IMR-90 (cell line): ENCODE measurements around the gene CARD10. TPM values are rescaled to one million over a fixed set of nuclear protein-coding genes. Genes with fewer than 3 reads are reported as not detected.
A peak's percentile ranks its signal among the peaks of the same experiment; 100 is the strongest.
"Not testable (repeated sequence)": the region's sequence is repeated elsewhere in the genome, so short reads cannot be mapped to it uniquely, and the experiment has no call there.

ENCODE experiments used
- ATAC-seq: fragments of 200-7000 bp; cut with Tn5 transposase; 2 replicates; pipeline ENCODE4 v1.9.1; 2020; ENCODE audit warnings: low read depth, mild to moderate bottlenecking, moderate library complexity
- BruUV-seq: library from RNA; stranded (reverse); fragments of 400-500 nt; replicated peaks from 2 replicates; lab custom pipeline; 2021; lab: Mats Ljungman, UMichigan
- CTCF ChIA-PET: fragments of 300-600 bp; formaldehyde crosslinking; extraction: SDS; loops from one replicate; lab custom pipeline; 2021; ENCODE audit warnings: antibody characterized with exemption; lab: Yijun Ruan, JAX
- POLR2A ChIA-PET: fragments of 300-600 bp; sonication (Branson Sonifier 250); formaldehyde crosslinking; loops from one replicate; lab custom pipeline; 2022; ENCODE audit warnings: antibody characterized with exemption; ENCODE audit not compliant: unreplicated experiment; lab: Charles Lee
- DNase-seq: peaks from one replicate; pipeline ENCODE4 v3.0.0; 2013
- H2AFZ ChIP-seq: replicated peaks from 2 replicates; pipeline ENCODE3; 2013; ENCODE audit warnings: low read length, mild to moderate bottlenecking; ENCODE audit not compliant: poor library complexity
- H2AK5ac ChIP-seq: 2 replicates; pipeline ENCODE4 v1.6.1; 2013; ENCODE audit warnings: low read depth, low read length, inconsistent platforms
- H2AK9ac ChIP-seq: replicated peaks from 2 replicates; pipeline ENCODE3; 2013; ENCODE audit warnings: mild to moderate bottlenecking, low read depth, low read length, moderate library complexity; ENCODE audit not compliant: poor library complexity
- H2BK120ac ChIP-seq: 2 replicates; pipeline ENCODE4 v1.6.1; 2013; ENCODE audit warnings: low read depth, low read length, inconsistent platforms
- H2BK15ac ChIP-seq: 3 replicates; pipeline ENCODE4 v1.6.1; 2013; ENCODE audit warnings: low read depth, low read length, inconsistent platforms
- H2BK20ac ChIP-seq: 2 replicates; pipeline ENCODE4 v1.6.1; 2013; ENCODE audit warnings: low read depth, mild to moderate bottlenecking, inconsistent platforms, low read length, moderate library complexity
- H2BK5ac ChIP-seq: 2 replicates; pipeline ENCODE4 v1.6.1; 2013; ENCODE audit warnings: mild to moderate bottlenecking, low read depth, low read length, inconsistent platforms; ENCODE audit not compliant: poor library complexity, severe bottlenecking
- H3K14ac ChIP-seq: replicated peaks from 2 replicates; pipeline ENCODE4 v1.6.1; 2013; ENCODE audit warnings: low read depth, low read length, inconsistent platforms
- H3K18ac ChIP-seq: 2 replicates; pipeline ENCODE4 v1.6.1; 2013; ENCODE audit warnings: low read depth, low read length, control low read depth
- H3K23ac ChIP-seq: 2 replicates; pipeline ENCODE4 v1.6.1; 2013; ENCODE audit warnings: low read depth, low read length, inconsistent platforms
- H3K27ac ChIP-seq: 2 replicates; pipeline ENCODE4 v1.5.1; 2013; ENCODE audit warnings: mild to moderate bottlenecking, control low read depth, low read length; ENCODE audit not compliant: insufficient read depth
- H3K27me3 ChIP-seq: 2 replicates; pipeline ENCODE4 v1.6.1; 2013; ENCODE audit warnings: low read length; ENCODE audit not compliant: control insufficient read depth, insufficient read depth
- H3K36me3 ChIP-seq: 2 replicates; pipeline ENCODE4 v1.6.1; 2013; ENCODE audit warnings: low read length, mixed read lengths; ENCODE audit not compliant: control insufficient read depth, insufficient read depth
- H3K4ac ChIP-seq: 2 replicates; pipeline ENCODE4 v1.6.1; 2013; ENCODE audit warnings: low read depth, low read length, inconsistent platforms
- H3K4me1 ChIP-seq: 2 replicates; pipeline ENCODE4 v1.6.1; 2013; ENCODE audit warnings: low read length, mixed read lengths; ENCODE audit not compliant: control insufficient read depth, insufficient read depth
- H3K4me2 ChIP-seq: 2 replicates; pipeline ENCODE4 v1.6.1; 2013; ENCODE audit warnings: low read depth, mild to moderate bottlenecking, control low read depth, low read length, moderate library complexity
- H3K4me3 ChIP-seq: 2 replicates; pipeline ENCODE4 v1.5.1; 2013; ENCODE audit warnings: low read depth, mild to moderate bottlenecking, control low read depth, low read length, moderate library complexity; ENCODE audit not compliant: insufficient read depth
- H3K56ac ChIP-seq: 2 replicates; pipeline ENCODE4 v1.6.1; 2013; ENCODE audit warnings: low read length, inconsistent platforms; ENCODE audit not compliant: insufficient read depth; ENCODE audit errors: extremely low read depth
- H3K79me1 ChIP-seq, 2 experiments: 2 replicates each; pipeline ENCODE4 v1.6.1; 2013; ENCODE audit warnings: low read length in 2 of 2, inconsistent platforms in 1 of 2, low read depth in 1 of 2
- H3K9ac ChIP-seq: 2 replicates; pipeline ENCODE4 v1.6.1; 2013; ENCODE audit warnings: low read depth, low read length, control low read depth
- H3K9me1 ChIP-seq: 2 replicates; pipeline ENCODE4 v1.6.1; 2013; ENCODE audit warnings: low read length, inconsistent platforms; ENCODE audit not compliant: insufficient read depth
- H3K9me3 ChIP-seq: 2 replicates; pipeline ENCODE4 v1.6.1; 2013; ENCODE audit warnings: low read length; ENCODE audit not compliant: control insufficient read depth, insufficient read depth
- H4K20me1 ChIP-seq: 2 replicates; pipeline ENCODE4 v1.6.1; 2013; ENCODE audit warnings: low read length, inconsistent platforms; ENCODE audit not compliant: insufficient read depth
- H4K5ac ChIP-seq: 2 replicates; pipeline ENCODE4 v1.6.1; 2013; ENCODE audit warnings: mild to moderate bottlenecking, low read depth, low read length, control low read depth
- H4K8ac ChIP-seq, 2 experiments: 2 replicates each; pipeline ENCODE4 v1.6.1; 2013; ENCODE audit warnings: low read depth in 2 of 2, low read length in 2 of 2, control low read depth in 1 of 2, inconsistent platforms in 1 of 2
- H4K91ac ChIP-seq: 2 replicates; pipeline ENCODE4 v1.6.1; 2013; ENCODE audit warnings: low read depth, low read length, inconsistent platforms; ENCODE audit not compliant: insufficient read depth
- WGBS, 2 experiments: methylation state at CpG; one replicate each; pipeline versions ENCODE4 v1.1.5 to v1.1.7; 2013; ENCODE audit warnings: missing lambda C conversion rate in 2 of 2; ENCODE audit not compliant: insufficient read length in 1 of 2; ENCODE audit errors: extremely low coverage in 2 of 2; 5-methylcytosine and 5-hydroxymethylcytosine counted together
- dilution Hi-C: fragments of 300-500 bp; cut with HindIII; formaldehyde crosslinking; loops from one replicate; pipeline ENCODE4 v1.14.3; 2018; ENCODE audit warnings: low sequenced_read_pairs; ENCODE audit not compliant: unreplicated experiment
- in situ Hi-C: fragments of 300-500 bp; cut with MboI; formaldehyde crosslinking; loops from 3 replicates; pipeline ENCODE4 v1.14.3; 2019; ENCODE audit warnings: low sequenced_read_pairs, inconsistent platforms, mixed read lengths
- intact Hi-C: fragments of 100-400 bp; cut with micrococcal nuclease; formaldehyde crosslinking; loops from 2 replicates; pipeline ENCODE4 v1.10.0; 2022
- polyA plus RNA-seq, 3 experiments: library from polyadenylated mRNA; depleted of rRNA; stranded (reverse); fragments of >200 nt; gene quantifications; 2 replicates each; pipeline ENCODE4 v1.2.3, GENCODE V29; 2012; ENCODE audit warnings: low replicate concordance in 1 of 3
- total RNA-seq: library from RNA; depleted of rRNA; stranded (reverse); fragments of >200 nt; gene quantifications from 2 replicates; pipeline ENCODE4 v1.2.3, GENCODE V29; 2012

The CARD10 gene
- total and polyA plus RNA-seq, 2 of the 4 experiments (the other 2 are of a cell fraction): 6.1 to 18.4 TPM

DNA sequence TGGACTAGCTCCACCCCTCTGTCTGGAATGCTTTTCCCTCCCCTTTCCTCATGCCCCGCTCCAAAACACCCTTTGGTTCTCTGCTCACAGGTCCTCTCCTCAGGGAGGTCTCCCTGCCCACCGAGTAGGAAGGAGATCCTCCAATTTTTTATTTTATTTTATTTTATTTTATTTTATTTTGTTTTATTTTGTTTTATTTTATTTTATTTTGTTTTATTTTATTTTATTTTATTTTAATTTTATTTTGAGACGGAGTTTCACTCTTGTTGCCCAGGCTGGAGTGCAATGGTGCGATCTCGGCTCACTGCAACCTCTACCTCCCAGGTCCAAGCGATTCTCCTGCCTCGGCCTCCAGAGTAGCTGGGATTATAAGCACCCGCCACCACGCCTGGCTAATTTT, 8.7 kb upstream of the CARD10 start:
- H3K36me3 ChIP-seq, H3K23ac ChIP-seq, H3K79me1 ChIP-seq, H4K8ac ChIP-seq, H3K9me3 ChIP-seq, H3K9ac ChIP-seq, DNase-seq, H3K4ac ChIP-seq, H4K20me1 ChIP-seq, H2BK120ac ChIP-seq, BruUV-seq, in situ Hi-C loops, intact Hi-C loops, H4K91ac ChIP-seq, dilution Hi-C loops, H3K27ac ChIP-seq, H2BK5ac ChIP-seq, H3K27me3 ChIP-seq, H2BK20ac ChIP-seq, ATAC-seq, H3K4me2 ChIP-seq, H4K5ac ChIP-seq, H3K56ac ChIP-seq, H3K18ac ChIP-seq, H3K14ac ChIP-seq, POLR2A ChIA-PET, H2AFZ ChIP-seq, H3K4me3 ChIP-seq, H2BK15ac ChIP-seq, H2AK9ac ChIP-seq: not testable (repeated sequence)
- Histone ChIP-seq H2AK5ac (peak overlapping the region; percentile 67; the same call in 1 of the 2 replicates), H3K9me1 (peaks cover 19% of the 10 kb centered on the region), H3K4me1 (peaks cover 13% of the 10 kb centered on the region)
- no CpG with 5 or more reads among the region's 9 CpGs for WGBS, 2 experiments
- CTCF ChIA-PET: interaction anchor here (1.1 to 1.9 kb wide), 2 partner anchors 11 to 65 kb away, joined by 4 to 9 read pairs; no protein-coding TSS in a partner anchor

DNA sequence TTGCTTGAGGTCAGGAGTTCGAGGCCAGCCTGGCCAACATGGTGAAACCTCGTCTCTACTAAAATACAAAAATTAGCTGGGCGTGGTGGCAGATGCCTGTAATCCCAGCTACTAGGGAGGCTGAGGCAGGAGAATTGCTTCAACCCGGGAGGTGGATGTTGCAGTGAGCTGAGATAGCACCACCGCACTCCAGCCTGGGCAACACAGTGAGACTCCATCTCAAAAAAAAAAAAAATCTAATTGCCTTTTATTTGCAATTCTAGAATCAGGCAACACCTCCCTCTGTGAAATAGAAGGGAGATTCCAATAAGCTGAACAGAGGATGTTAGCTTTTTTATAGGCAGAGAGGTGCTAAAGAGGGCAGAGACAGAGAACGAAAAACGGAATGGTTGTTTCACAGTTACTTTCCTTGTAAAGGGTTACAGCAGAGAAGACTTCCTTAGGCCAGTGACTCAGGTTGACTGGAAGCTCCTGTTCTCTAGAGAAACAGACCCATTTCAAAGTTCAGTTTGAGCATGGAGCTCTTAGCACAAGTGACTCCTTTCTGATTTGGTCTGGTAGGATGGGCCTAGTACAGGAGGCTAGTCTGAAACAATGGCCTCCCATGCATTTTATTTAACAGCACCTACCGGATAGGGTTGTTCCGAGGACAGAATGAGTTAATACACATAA, 8.0 kb upstream of the CARD10 start:
- H3K56ac ChIP-seq, in situ Hi-C loops, H3K4me3 ChIP-seq, dilution Hi-C loops, H3K23ac ChIP-seq, intact Hi-C loops, ATAC-seq, BruUV-seq, H2AK9ac ChIP-seq, H3K36me3 ChIP-seq, H3K4me2 ChIP-seq, H4K8ac ChIP-seq, H3K27ac ChIP-seq, H4K5ac ChIP-seq, H3K9me3 ChIP-seq, H3K9ac ChIP-seq, H3K18ac ChIP-seq, H4K20me1 ChIP-seq, H3K27me3 ChIP-seq, H3K79me1 ChIP-seq, H4K91ac ChIP-seq, H2BK5ac ChIP-seq: not testable (repeated sequence)
- peak; percentile 31 for DNase-seq
- peak overlapping the region; percentile 67; the same call in 1 of the 2 replicates for H2AK5ac ChIP-seq
- ChIA-PET POLR2A (interaction anchor here (0.6 kb wide), 1 partner anchor 205 kb away, joined by 7 read pairs; no protein-coding TSS in a partner anchor), CTCF (interaction anchor here (1.1 to 1.9 kb wide), 2 partner anchors 12 to 65 kb away, joined by 4 to 9 read pairs; no protein-coding TSS in a partner anchor)
- WGBS, 2 experiments: no CpG with 5 or more reads among the region's 9 CpGs
- H2AFZ ChIP-seq: peak overlapping the region; percentile 13
- H2BK120ac ChIP-seq: peak overlapping the region; percentile 86
- peaks cover 19% of the 10 kb centered on the region for H3K9me1 ChIP-seq
- H3K4me1 ChIP-seq: peaks cover 13% of the 10 kb centered on the region
- H3K14ac ChIP-seq: 0 out of 2 replicates have a peak overlapping the region, but pooled peaks have one; percentile 8
- peak overlapping the region; percentile 98; the same call in 2 of the 3 replicates for H2BK15ac ChIP-seq
- peak overlapping the region; percentile 0; the same call in 1 of the 2 replicates for H3K4ac ChIP-seq
- H2BK20ac ChIP-seq: peak overlapping the region; percentile 17; the same call in 1 of the 2 replicates
